OCI-LY1 (cell line): Measurements from ENCODE around the gene POU2F2.

ENCODE experiments used
- EZH2 ChIP-seq: fragments of 200-600 bp; sonication (generic), shearing (Covaris generic); IDR thresholded peaks from 2 replicates; pipeline ENCODE4 v1.8.0; 2017; ENCODE audit warnings: borderline replicate concordance, mixed run types, mild to moderate bottlenecking, antibody characterized with exemption, low read length, moderate library complexity, mixed read lengths
- TF ChIP-seq, protein P1 (sequence below): fragments of 200-600 bp; sonication (generic), shearing (Covaris generic); IDR thresholded peaks from 2 replicates; pipeline ENCODE4 v1.5.1; 2017; ENCODE audit warnings: mild to moderate bottlenecking, antibody characterized with exemption, low read length, moderate library complexity, mixed read lengths

DNA sequence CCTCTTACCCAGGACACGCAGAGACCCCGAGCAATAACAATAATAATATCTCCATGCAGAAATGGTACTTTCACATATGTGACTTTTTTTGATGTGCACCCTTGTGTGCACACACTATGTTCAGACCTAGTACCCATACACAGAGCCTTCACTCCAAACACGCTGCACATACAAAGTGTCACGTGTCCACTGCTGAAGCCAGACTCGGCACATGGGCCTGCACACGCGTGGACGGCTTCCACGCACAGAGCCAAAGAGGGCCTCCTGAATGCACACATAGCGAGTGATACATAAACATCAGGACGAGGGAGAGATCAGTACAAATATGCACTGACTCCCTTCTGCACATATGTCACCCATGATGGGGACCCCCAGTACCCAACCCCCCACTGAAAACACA is 41.9 kb upstream of the POU2F2 start:
- no peak for TF ChIP-seq EZH2
- TF ChIP-seq, protein P1, sequence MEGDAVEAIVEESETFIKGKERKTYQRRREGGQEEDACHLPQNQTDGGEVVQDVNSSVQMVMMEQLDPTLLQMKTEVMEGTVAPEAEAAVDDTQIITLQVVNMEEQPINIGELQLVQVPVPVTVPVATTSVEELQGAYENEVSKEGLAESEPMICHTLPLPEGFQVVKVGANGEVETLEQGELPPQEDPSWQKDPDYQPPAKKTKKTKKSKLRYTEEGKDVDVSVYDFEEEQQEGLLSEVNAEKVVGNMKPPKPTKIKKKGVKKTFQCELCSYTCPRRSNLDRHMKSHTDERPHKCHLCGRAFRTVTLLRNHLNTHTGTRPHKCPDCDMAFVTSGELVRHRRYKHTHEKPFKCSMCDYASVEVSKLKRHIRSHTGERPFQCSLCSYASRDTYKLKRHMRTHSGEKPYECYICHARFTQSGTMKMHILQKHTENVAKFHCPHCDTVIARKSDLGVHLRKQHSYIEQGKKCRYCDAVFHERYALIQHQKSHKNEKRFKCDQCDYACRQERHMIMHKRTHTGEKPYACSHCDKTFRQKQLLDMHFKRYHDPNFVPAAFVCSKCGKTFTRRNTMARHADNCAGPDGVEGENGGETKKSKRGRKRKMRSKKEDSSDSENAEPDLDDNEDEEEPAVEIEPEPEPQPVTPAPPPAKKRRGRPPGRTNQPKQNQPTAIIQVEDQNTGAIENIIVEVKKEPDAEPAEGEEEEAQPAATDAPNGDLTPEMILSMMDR, result no peak
